ENCODE results near the gene DNAJB4. TPM values are rescaled to one million over a fixed set of nuclear protein-coding genes. Genes with fewer than 3 reads are reported as not detected.

Gene DNAJB4
- total and polyA plus RNA-seq, 2 donors (not counting 1 experiment from before 2014, with no cell fraction given), result 3.6 to 17.0 TPM

GRCh38 chr1:78005755-78006154 lies 1.0 kb downstream of the DNAJB4 start:
- Histone ChIP-seq H3K27ac (ENCODE audit: low read length in 2 of 2) (peak overlapping the region in 1 of 2 donors; percentile 98), H3K4me2 (replicated peaks; ENCODE audit: low read depth, low read length, poor library complexity, severe bottlenecking) (peak overlapping the region; percentile 71), H3K36me3 (replicated peaks in 1 of 2; ENCODE audit: control extremely low read depth in 1 of 2, control insufficient read depth in 1 of 2, extremely low read depth in 1 of 2, insufficient read depth in 2 of 2, low read length in 1 of 2) (no peaks in the 10 kb centered on the region), H3K9ac (ENCODE audit: low read length) (peak overlapping the region; percentile 81), H3K27me3 (replicated peaks in 1 of 4; ENCODE audit: control extremely low read depth in 1 of 4, control insufficient read depth in 3 of 4, insufficient read depth in 4 of 4, low read length in 3 of 4) (no peaks in the 10 kb centered on the region), H3K4me1 (ENCODE audit: control insufficient read depth in 2 of 2, insufficient read depth in 2 of 2, low read length in 2 of 2) (peaks cover 0 to 20% of the 10 kb centered on the region in 2 donors), H3K79me2 (ENCODE audit: control insufficient read depth, insufficient read depth, low read length) (peaks cover 16% of the 10 kb centered on the region), H4K20me1 (ENCODE audit: control insufficient read depth, insufficient read depth, low read length, poor library complexity, severe bottlenecking) (no peaks in the 10 kb centered on the region), H3K9me3 (ENCODE audit: control extremely low read depth in 1 of 3, control insufficient read depth in 2 of 3, insufficient read depth in 1 of 3, low read length in 2 of 3) (no peaks in the 10 kb centered on the region), H3K4me3 (ENCODE audit: control extremely low read depth in 1 of 5, extremely low read depth in 1 of 5, insufficient read depth in 1 of 5, low read depth in 2 of 5, low read length in 4 of 5) (peak overlapping the region; percentile 55 to 95 (median 66)), H2AFZ (ENCODE audit: insufficient read depth, low read depth, low read length, poor library complexity, severe bottlenecking) (peak overlapping the region; percentile 69)
- Mint-ChIP-seq H3K27ac (no peak overlapping the region), H3K4me1 (peaks cover 44% of the 10 kb centered on the region), H3K4me3 (peak overlapping the region; percentile 85), H3K27me3 (no peaks in the 10 kb centered on the region), H3K9me3 (ENCODE audit: insufficient read depth) (no peaks in the 10 kb centered on the region)
- ChIA-PET CTCF (interaction anchor here (1.1 to 2.2 kb wide), 4 partner anchors 11 to 109 kb away, joined by 3 to 18 read pairs (median 10); partner anchors contain the start of gene FUBP1), POLR2A (interaction anchor here (1.4 to 2.8 kb wide), 2 partner anchors 27 to 30 kb away, joined by 3 to 19 read pairs; partner anchors contain the start of gene FUBP1)
- TF ChIP-seq EZH2 (IDR thresholded peaks at IDR 0.05; ENCODE audit: borderline replicate concordance, insufficient read depth, low read depth, low read length, poor library complexity, severe bottlenecking) (no peak), CTCF (IDR thresholded peaks at IDR 0.05) (no peak)
- DNase-seq, result peak; percentile 13
- ATAC-seq (ENCODE audit: low read depth), result no peak
- intact Hi-C loops (cut with micrococcal nuclease), result loop anchor here (1.0 kb wide), 1 partner anchor 246 kb away; the partner anchor contains the start of gene USP33
- WGBS (ENCODE audit: insufficient coverage), result no CpG with 5 or more reads among the region's 1 CpG

- peaks cover 16% of the 10 kb centered on the region for H3K79me2 ChIP-seq (ENCODE audit: control insufficient read depth, insufficient read depth, low read length)
- no peak overlapping the region for H2AFZ ChIP-seq (ENCODE audit: insufficient read depth, low read depth, low read length, poor library complexity, severe bottlenecking)
- no peak overlapping the region for H3K27ac ChIP-seq (ENCODE audit: low read length in 2 of 2)
- peaks cover 0 to 20% of the 10 kb centered on the region in 2 donors for H3K4me1 ChIP-seq (ENCODE audit: control insufficient read depth in 2 of 2, insufficient read depth in 2 of 2, low read length in 2 of 2)
- TF ChIP-seq CTCF (IDR thresholded peaks at IDR 0.05) (no peak), EZH2 (IDR thresholded peaks at IDR 0.05; ENCODE audit: borderline replicate concordance, insufficient read depth, low read depth, low read length, poor library complexity, severe bottlenecking) (no peak)
- H3K4me1 Mint-ChIP-seq, result peaks cover 46% of the 10 kb centered on the region
- intact Hi-C loops (cut with micrococcal nuclease), result no loop called here
- H3K9ac ChIP-seq (ENCODE audit: low read length), result no peak overlapping the region
- H3K4me3 Mint-ChIP-seq, result no peak overlapping the region
- no peaks in the 10 kb centered on the region for H3K36me3 ChIP-seq (replicated peaks in 1 of 2; ENCODE audit: control extremely low read depth in 1 of 2, control insufficient read depth in 1 of 2, extremely low read depth in 1 of 2, insufficient read depth in 2 of 2, low read length in 1 of 2)
- POLR2A ChIA-PET, result no interaction called here
- CTCF ChIA-PET, result interaction anchor here (0.5 kb wide), 1 partner anchor 165 kb away, joined by 3 read pairs; no protein-coding TSS in a partner anchor
- no peaks in the 10 kb centered on the region for H3K9me3 ChIP-seq (ENCODE audit: control extremely low read depth in 1 of 3, control insufficient read depth in 2 of 3, insufficient read depth in 1 of 3, low read length in 2 of 3)
- H3K4me3 ChIP-seq (ENCODE audit: control extremely low read depth in 1 of 5, extremely low read depth in 1 of 5, insufficient read depth in 1 of 5, low read depth in 2 of 5, low read length in 4 of 5), result no peak overlapping the region
- H3K27me3 Mint-ChIP-seq, result no peaks in the 10 kb centered on the region
- ATAC-seq (ENCODE audit: low read depth) (no peak), DNase-seq (no peak)
- peak overlapping the region; percentile 71 for H3K4me2 ChIP-seq (replicated peaks; ENCODE audit: low read depth, low read length, poor library complexity, severe bottlenecking)
- H3K9me3 Mint-ChIP-seq (ENCODE audit: insufficient read depth), result no peaks in the 10 kb centered on the region
- H4K20me1 ChIP-seq (ENCODE audit: control insufficient read depth, insufficient read depth, low read length, poor library complexity, severe bottlenecking), result no peaks in the 10 kb centered on the region
- no peaks in the 10 kb centered on the region for H3K27me3 ChIP-seq (replicated peaks in 1 of 4; ENCODE audit: control extremely low read depth in 1 of 4, control insufficient read depth in 3 of 4, insufficient read depth in 4 of 4, low read length in 3 of 4)
- no peak overlapping the region for H3K27ac Mint-ChIP-seq
Observed at GRCh38 chr1:78006521-78006920, 1.8 kb downstream of the DNAJB4 start.

Measured in B cell (primary cell).